ENCODE data around the gene RALBP1. TPM values are rescaled to one million over a fixed set of nuclear protein-coding genes. Genes with fewer than 3 reads are reported as not detected.

Gene RALBP1
- total and polyA plus RNA-seq, 9 of the 15 experiments (the other 6 are each of a cell fraction or from before 2014, with no cell fraction given), result 10.9 to 70.0 (median 61.3) TPM

DNA sequence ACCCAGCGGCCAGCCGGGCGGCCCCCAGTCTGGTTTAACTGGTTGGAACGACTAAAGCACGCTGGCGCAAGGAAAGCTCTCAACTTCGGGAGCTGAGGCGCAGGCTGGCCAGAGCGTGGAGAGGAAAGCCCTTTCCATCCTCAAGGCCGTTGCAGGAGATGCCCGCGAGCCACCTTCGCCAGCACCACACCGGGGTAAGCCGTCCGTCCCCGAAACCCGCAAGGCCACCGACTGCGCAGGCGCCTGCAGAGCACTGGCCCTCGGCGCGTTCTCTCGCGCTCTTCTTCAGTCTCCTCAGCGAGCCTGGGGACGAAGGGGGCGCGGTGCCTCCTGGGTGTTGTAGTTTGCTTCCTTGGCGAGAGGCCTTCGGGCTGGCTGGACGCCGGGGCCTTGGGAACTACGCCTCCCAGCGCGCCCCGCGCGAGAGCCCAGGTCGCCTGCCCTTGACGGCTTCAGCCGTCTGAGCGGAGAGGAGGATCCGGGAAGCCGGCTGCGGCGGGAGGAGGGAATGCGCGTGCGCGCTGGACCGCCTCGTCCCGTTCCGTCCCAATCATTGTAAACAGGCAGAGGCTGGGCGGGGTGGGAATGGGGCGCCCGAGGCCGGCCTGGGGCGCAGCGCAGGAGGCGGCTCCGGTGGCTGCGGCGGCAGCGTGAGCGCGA lies at the start of gene RALBP1 (continued):
- TF ChIP-seq TOE1 (IDR thresholded peaks at IDR 0.05; ENCODE audit: borderline replicate concordance) (peak; percentile 69; the same call in 1 of the 2 replicates), TOE1 (CRISPR knock-in tag; IDR thresholded peaks at IDR 0.05; ENCODE audit: borderline replicate concordance, low read depth) (no peak), MAFF (IDR thresholded peaks at IDR 0.05; ENCODE audit: low read length) (no peak), CTBP1 (IDR thresholded peaks at IDR 0.05; ENCODE audit: borderline replicate concordance) (peak; percentile 70), NEUROD1 (IDR thresholded peaks at IDR 0.05; ENCODE audit: borderline replicate concordance, low read depth, low read length, partially characterized antibody) (peak; percentile 43), COPS2 (conservative IDR thresholded peaks at IDR 0.05) (no peak), U2AF1 (optimal IDR thresholded peaks at IDR 0.05; ENCODE audit: low read depth, low read length) (no peak), ZNF12 (CRISPR knock-in tag; IDR thresholded peaks at IDR 0.05) (0 out of 2 replicates have a peak, but pooled peaks have one; percentile 73), ZNF717 (CRISPR knock-in tag; IDR thresholded peaks at IDR 0.05) (no peak), ZNF124 (CRISPR knock-in tag; IDR thresholded peaks at IDR 0.05) (no peak), PML (IDR thresholded peaks at IDR 0.05; ENCODE audit: low read length) (peak; percentile 69), SIN3B (IDR thresholded peaks at IDR 0.05; ENCODE audit: low read depth) (peak; percentile 93), ZNF436 (CRISPR knock-in tag; IDR thresholded peaks at IDR 0.05) (0 out of 2 replicates have a peak, but pooled peaks have one; percentile 25), E2F3 (CRISPR knock-in tag; IDR thresholded peaks at IDR 0.05) (peak; percentile 59; the same call in 1 of the 2 replicates), CC2D1A (IDR thresholded peaks at IDR 0.05) (no peak), ZNF311 (CRISPR knock-in tag; IDR thresholded peaks at IDR 0.05) (peak; percentile 53; the same call in 1 of the 2 replicates)
- TF ChIP-seq, protein P1, sequence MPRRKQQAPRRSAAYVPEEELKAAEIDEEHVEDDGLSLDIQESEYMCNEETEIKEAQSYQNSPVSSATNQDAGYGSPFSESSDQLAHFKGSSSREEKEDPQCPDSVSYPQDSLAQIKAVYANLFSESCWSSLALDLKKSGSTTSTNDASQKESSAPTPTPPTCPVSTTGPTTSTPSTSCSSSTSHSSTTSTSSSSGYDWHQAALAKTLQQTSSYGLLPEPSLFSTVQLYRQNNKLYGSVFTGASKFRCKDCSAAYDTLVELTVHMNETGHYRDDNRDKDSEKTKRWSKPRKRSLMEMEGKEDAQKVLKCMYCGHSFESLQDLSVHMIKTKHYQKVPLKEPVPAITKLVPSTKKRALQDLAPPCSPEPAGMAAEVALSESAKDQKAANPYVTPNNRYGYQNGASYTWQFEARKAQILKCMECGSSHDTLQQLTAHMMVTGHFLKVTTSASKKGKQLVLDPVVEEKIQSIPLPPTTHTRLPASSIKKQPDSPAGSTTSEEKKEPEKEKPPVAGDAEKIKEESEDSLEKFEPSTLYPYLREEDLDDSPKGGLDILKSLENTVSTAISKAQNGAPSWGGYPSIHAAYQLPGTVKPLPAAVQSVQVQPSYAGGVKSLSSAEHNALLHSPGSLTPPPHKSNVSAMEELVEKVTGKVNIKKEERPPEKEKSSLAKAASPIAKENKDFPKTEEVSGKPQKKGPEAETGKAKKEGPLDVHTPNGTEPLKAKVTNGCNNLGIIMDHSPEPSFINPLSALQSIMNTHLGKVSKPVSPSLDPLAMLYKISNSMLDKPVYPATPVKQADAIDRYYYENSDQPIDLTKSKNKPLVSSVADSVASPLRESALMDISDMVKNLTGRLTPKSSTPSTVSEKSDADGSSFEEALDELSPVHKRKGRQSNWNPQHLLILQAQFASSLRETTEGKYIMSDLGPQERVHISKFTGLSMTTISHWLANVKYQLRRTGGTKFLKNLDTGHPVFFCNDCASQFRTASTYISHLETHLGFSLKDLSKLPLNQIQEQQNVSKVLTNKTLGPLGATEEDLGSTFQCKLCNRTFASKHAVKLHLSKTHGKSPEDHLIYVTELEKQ (CRISPR knock-in tag; IDR thresholded peaks at IDR 0.05), result 0 out of 2 replicates have a peak, but pooled peaks have one; percentile 21
- TF ChIP-seq, protein P2, sequence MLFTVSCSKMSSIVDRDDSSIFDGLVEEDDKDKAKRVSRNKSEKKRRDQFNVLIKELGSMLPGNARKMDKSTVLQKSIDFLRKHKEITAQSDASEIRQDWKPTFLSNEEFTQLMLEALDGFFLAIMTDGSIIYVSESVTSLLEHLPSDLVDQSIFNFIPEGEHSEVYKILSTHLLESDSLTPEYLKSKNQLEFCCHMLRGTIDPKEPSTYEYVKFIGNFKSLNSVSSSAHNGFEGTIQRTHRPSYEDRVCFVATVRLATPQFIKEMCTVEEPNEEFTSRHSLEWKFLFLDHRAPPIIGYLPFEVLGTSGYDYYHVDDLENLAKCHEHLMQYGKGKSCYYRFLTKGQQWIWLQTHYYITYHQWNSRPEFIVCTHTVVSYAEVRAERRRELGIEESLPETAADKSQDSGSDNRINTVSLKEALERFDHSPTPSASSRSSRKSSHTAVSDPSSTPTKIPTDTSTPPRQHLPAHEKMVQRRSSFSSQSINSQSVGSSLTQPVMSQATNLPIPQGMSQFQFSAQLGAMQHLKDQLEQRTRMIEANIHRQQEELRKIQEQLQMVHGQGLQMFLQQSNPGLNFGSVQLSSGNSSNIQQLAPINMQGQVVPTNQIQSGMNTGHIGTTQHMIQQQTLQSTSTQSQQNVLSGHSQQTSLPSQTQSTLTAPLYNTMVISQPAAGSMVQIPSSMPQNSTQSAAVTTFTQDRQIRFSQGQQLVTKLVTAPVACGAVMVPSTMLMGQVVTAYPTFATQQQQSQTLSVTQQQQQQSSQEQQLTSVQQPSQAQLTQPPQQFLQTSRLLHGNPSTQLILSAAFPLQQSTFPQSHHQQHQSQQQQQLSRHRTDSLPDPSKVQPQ (CRISPR knock-in tag; IDR thresholded peaks at IDR 0.05; ENCODE audit: borderline replicate concordance), result no peak
- TF ChIP-seq, protein P3, sequence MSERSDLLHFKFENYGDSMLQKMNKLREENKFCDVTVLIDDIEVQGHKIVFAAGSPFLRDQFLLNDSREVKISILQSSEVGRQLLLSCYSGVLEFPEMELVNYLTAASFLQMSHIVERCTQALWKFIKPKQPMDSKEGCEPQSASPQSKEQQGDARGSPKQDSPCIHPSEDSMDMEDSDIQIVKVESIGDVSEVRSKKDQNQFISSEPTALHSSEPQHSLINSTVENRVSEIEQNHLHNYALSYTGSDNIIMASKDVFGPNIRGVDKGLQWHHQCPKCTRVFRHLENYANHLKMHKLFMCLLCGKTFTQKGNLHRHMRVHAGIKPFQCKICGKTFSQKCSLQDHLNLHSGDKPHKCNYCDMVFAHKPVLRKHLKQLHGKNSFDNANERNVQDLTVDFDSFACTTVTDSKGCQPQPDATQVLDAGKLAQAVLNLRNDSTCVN (CRISPR knock-in tag; IDR thresholded peaks at IDR 0.05), result peak; percentile 90
- TF ChIP-seq, protein P4, sequence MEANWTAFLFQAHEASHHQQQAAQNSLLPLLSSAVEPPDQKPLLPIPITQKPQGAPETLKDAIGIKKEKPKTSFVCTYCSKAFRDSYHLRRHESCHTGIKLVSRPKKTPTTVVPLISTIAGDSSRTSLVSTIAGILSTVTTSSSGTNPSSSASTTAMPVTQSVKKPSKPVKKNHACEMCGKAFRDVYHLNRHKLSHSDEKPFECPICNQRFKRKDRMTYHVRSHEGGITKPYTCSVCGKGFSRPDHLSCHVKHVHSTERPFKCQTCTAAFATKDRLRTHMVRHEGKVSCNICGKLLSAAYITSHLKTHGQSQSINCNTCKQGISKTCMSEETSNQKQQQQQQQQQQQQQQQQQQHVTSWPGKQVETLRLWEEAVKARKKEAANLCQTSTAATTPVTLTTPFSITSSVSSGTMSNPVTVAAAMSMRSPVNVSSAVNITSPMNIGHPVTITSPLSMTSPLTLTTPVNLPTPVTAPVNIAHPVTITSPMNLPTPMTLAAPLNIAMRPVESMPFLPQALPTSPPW (CRISPR knock-in tag; IDR thresholded peaks at IDR 0.05), result peak; percentile 87

All from K562 (cell line).